GM12801 (cell line): ENCODE data around the gene SLC25A38.

Experiments used
- TF ChIP-seq, protein P1 (sequence below): IDR thresholded peaks from one replicate; pipeline ENCODE4 v1.5.1; 2011; ENCODE audit warnings: control low read depth; ENCODE audit not compliant: insufficient read length; ENCODE audit errors: extremely low read depth

Gene SLC25A38

DNA sequence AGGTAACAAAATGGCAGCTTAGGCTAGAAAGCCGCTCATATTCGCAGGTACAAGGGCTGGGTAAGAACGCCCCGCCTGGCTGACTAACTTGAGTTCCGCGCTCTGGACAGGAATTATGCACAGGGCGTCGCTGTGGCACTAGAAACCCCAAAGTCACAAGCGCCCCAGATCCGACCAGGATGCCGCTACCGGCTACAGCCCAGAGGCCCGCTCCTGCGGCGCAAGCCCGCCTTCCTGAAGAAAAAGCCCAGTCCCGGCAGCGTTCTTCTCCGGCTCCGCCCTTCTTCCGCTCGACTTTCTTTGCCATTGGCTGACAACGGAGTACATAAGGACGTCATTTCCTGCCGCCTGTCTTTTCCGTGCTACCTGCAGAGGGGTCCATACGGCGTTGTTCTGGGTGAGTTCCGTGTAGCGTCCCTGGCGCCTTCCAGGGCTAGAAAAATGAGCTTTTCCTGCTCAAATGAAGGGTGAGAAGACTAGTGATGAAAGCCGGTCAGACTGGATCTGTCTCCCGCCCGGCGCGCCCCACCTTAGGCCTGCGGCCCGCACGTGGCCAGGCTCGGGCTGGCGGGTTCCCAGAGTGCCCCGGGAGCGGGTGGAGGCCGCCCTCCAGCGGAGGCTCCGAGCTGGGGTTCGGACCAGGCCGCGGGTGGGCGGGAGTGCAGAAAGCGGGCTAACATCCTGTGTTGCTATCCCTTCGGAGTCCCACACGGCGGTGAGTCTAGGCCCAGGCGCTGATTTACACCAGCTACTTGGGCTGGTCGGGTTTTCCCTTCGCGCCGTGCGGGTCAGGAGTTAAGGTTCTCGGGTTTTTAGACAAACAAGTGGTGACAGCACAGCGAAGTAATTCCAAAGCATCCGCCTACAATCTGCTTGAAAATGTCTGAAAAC, 23.4 kb downstream of the SLC25A38 start, which contains the start of gene RPSA:
TSS of gene RPSA (plus strand) at position 353 of the 891 bp plus-strand sequence. CDS start 934 bp downstream, outside the sequence.
- TF ChIP-seq, protein P1, sequence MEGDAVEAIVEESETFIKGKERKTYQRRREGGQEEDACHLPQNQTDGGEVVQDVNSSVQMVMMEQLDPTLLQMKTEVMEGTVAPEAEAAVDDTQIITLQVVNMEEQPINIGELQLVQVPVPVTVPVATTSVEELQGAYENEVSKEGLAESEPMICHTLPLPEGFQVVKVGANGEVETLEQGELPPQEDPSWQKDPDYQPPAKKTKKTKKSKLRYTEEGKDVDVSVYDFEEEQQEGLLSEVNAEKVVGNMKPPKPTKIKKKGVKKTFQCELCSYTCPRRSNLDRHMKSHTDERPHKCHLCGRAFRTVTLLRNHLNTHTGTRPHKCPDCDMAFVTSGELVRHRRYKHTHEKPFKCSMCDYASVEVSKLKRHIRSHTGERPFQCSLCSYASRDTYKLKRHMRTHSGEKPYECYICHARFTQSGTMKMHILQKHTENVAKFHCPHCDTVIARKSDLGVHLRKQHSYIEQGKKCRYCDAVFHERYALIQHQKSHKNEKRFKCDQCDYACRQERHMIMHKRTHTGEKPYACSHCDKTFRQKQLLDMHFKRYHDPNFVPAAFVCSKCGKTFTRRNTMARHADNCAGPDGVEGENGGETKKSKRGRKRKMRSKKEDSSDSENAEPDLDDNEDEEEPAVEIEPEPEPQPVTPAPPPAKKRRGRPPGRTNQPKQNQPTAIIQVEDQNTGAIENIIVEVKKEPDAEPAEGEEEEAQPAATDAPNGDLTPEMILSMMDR, result no peak

DNA sequence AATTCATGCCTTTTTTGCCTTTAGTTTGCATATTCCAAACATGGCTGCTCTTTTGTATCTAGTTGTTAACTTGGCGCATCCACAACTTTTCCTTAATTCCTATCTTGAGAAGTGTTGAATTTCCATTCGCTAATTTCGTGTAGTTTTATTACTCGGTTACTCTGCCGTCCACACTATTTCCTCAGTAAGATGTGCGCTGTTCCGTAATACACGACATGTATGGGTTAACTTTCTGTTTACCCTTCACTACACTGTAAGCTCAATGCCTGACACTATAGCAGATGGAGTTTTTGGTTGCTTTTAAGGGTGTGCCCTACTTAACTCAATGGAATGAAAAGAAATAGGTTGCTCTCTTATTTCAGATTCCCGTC, 24.1 kb downstream of the SLC25A38 start:
- TF ChIP-seq, protein P1, result no peak

DNA sequence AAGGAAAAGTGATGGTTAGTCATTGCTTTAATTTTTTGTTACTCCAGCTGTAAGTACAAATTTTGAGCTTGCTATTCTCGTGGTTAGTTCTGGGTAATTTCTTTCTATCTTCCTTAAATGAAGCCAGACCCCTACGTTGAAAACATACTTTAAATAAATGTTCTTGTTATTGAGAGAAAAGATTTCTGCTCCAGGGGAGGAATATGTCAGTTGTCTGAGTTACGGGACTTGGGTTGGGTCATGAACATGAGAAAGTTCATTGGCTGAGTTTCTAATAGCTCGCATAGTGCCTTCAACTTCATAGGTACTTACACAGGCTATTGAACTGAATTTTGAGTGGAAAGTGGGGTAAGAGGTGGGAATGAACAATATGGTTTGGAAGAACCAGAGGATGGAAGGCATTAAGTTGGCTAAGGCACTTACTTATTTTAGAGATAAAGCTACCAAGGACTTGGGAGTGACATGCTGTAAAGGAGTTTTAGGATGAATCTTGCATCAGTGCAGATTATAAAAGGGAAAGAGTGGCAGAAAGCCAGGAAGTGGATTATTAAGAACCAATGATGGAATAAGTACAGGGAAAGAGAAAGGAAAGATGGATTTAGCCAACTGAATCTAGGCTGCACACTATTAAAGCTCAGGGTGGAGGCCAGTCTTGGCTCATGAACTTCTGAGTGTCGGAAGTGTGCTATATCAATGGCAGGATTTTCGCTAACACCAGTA, 24.8 kb downstream of the SLC25A38 start:
- TF ChIP-seq, protein P1, result no peak

DNA sequence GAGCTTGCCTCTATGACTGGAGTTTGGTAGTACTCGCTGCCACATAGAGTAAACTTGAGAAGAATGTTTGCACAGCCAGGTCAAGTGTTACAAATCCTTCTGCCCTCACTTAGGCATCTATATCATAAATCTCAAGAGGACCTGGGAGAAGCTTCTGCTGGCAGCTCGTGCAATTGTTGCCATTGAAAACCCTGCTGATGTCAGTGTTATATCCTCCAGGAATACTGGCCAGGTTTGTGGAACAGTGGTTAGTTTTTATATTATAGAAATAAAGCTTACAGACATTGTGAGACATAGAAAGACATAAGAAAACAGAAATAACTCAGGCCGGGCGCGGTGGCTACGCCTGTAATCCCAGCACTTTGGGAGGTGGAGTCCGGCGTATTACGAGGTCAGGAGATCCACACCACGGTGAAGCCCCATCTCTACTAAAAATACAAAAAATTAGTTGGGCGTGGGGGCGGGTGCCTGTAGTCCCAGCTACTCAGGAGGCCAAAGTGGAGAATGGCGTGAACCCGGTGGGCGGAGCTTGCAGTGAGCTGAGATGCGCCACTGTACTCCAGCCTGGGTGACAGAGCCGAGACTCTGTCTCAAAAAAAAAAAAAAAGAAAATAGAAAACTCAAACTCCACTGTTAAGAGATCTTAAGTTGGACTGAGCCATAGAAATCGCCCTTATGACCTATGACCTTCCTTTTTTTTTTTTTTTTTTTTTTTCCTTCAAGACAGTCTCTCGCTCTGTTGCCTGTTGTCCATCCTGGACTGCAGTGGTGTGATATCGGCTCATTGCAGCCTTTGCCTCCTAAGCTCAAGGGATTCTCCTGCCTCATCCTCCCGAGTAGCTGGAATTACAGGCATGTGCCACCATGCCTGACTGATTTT, 25.6 kb downstream of the SLC25A38 start:
- TF ChIP-seq, protein P1, result no peak

- TF ChIP-seq, protein P1, result no peak
Measured at GRCh38 chr3:39409514-39410136, 26.5 kb downstream of the SLC25A38 start.

DNA sequence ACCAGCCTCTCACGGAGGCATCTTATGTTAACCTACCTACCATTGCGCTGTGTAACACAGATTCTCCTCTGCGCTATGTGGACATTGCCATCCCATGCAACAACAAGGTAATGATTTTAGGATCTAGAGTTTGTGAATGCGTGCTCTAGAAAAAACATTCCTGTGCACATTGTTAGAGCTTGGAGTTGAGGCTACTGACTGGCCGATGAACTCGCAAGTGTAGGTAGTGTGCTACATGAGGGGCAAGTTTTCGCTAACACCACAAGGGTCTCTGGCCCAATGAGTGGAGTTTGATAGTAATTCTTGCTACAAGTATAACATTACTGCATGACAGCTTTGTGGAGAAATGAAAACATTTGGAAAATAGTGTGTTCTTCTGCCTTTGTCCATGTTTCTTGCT, 27.7 kb downstream of the SLC25A38 start:
- TF ChIP-seq, protein P1, result no peak
